WTC11 (cell line): ENCODE results near the gene CFAP57. TPM values are rescaled to one million over a fixed set of nuclear protein-coding genes. Genes with fewer than 3 reads are reported as not detected.

Source experiments
- AR ChIP-seq: fragments of 250-450 bp; sonication (Bioruptor Pico); IDR thresholded peaks from 2 replicates; pipeline ENCODE4 v1.9.0; 2021; ENCODE audit warnings: mild to moderate bottlenecking
- ATF2 ChIP-seq: sonication (generic); formaldehyde crosslinking; IDR thresholded peaks from 2 replicates; pipeline ENCODE4 v1.8.1; 2022; ENCODE audit warnings: low read depth, missing genetic modification reagents, borderline replicate concordance
- CDX4 ChIP-seq: fragments of 250-450 bp; sonication (Bioruptor Pico); IDR thresholded peaks from 2 replicates; pipeline ENCODE4 v1.9.0; 2021; ENCODE audit warnings: moderate library complexity, mild to moderate bottlenecking, inconsistent platforms, borderline replicate concordance
- E2F4 ChIP-seq: sonication (generic); formaldehyde crosslinking; IDR thresholded peaks from 2 replicates; pipeline ENCODE4 v1.8.1; 2022; ENCODE audit warnings: low read depth, mild to moderate bottlenecking, moderate library complexity, missing genetic modification reagents, borderline replicate concordance
- ESRRA ChIP-seq: sonication (generic); formaldehyde crosslinking; IDR thresholded peaks from 2 replicates; pipeline ENCODE4 v1.8.1; 2022; ENCODE audit warnings: mild to moderate bottlenecking, missing genetic modification reagents, borderline replicate concordance
- KAT7 ChIP-seq: sonication (generic); formaldehyde crosslinking; IDR thresholded peaks from 2 replicates; pipeline ENCODE4 v1.8.1; 2023; ENCODE audit warnings: missing genetic modification reagents, mild to moderate bottlenecking, borderline replicate concordance
- PRDM15 ChIP-seq: sonication (generic); formaldehyde crosslinking; IDR thresholded peaks from 2 replicates; pipeline ENCODE4 v1.8.0; 2022; ENCODE audit warnings: missing genetic modification reagents
- USF2 ChIP-seq: sonication (generic); formaldehyde crosslinking; IDR thresholded peaks from 2 replicates; pipeline ENCODE4 v1.8.1; 2023; ENCODE audit warnings: mild to moderate bottlenecking, missing genetic modification reagents, moderate library complexity
- ZNF317 ChIP-seq: sonication (generic); formaldehyde crosslinking; IDR thresholded peaks from 2 replicates; pipeline ENCODE4 v1.8.1; 2023; ENCODE audit warnings: low read depth, mild to moderate bottlenecking, moderate library complexity, missing genetic modification reagents, borderline replicate concordance
- ZNF416 ChIP-seq: fragments of 250-450 bp; sonication (Bioruptor Pico); IDR thresholded peaks from 2 replicates; pipeline ENCODE4 v1.9.0; 2021; ENCODE audit warnings: mild to moderate bottlenecking, inconsistent platforms
- total RNA-seq: library from RNA; stranded (reverse); gene quantifications from 3 replicates; pipeline ENCODE4 v1.2.3, GENCODE V29; 2021
- TF ChIP-seq, protein P1 (sequence below): sonication (generic); formaldehyde crosslinking; IDR thresholded peaks from 2 replicates; pipeline ENCODE4 v1.8.0; 2023; ENCODE audit warnings: missing genetic modification reagents, mild to moderate bottlenecking, borderline replicate concordance
- TF ChIP-seq, protein P2 (sequence below): fragments of 250-450 bp; sonication (Bioruptor Pico); IDR thresholded peaks from 2 replicates; pipeline ENCODE4 v2.1.2; 2022; ENCODE audit warnings: mild to moderate bottlenecking, moderate library complexity
- TF ChIP-seq, protein P3 (sequence below): fragments of 200-600 bp; IDR thresholded peaks from 2 replicates; pipeline ENCODE4 v1.8.0; 2022; ENCODE audit warnings: antibody characterized with exemption

Gene CFAP57
- total RNA-seq, 1 experiment from 2014 or later = 0.42 TPM

GRCh38 chr1:43194509-43194908 is 22.4 kb downstream of the CFAP57 start (continued):
- TF ChIP-seq PRDM15 (CRISPR knock-in tag) (no peak), ZNF317 (CRISPR knock-in tag) (no peak), E2F4 (CRISPR knock-in tag) (no peak), CDX4 (CRISPR knock-in tag) (no peak), USF2 (CRISPR knock-in tag) (no peak), ATF2 (no peak), ZNF416 (CRISPR knock-in tag) (no peak), AR (no peak), KAT7 (CRISPR knock-in tag) (no peak), ESRRA (CRISPR knock-in tag) (no peak)
- TF ChIP-seq, protein P1, sequence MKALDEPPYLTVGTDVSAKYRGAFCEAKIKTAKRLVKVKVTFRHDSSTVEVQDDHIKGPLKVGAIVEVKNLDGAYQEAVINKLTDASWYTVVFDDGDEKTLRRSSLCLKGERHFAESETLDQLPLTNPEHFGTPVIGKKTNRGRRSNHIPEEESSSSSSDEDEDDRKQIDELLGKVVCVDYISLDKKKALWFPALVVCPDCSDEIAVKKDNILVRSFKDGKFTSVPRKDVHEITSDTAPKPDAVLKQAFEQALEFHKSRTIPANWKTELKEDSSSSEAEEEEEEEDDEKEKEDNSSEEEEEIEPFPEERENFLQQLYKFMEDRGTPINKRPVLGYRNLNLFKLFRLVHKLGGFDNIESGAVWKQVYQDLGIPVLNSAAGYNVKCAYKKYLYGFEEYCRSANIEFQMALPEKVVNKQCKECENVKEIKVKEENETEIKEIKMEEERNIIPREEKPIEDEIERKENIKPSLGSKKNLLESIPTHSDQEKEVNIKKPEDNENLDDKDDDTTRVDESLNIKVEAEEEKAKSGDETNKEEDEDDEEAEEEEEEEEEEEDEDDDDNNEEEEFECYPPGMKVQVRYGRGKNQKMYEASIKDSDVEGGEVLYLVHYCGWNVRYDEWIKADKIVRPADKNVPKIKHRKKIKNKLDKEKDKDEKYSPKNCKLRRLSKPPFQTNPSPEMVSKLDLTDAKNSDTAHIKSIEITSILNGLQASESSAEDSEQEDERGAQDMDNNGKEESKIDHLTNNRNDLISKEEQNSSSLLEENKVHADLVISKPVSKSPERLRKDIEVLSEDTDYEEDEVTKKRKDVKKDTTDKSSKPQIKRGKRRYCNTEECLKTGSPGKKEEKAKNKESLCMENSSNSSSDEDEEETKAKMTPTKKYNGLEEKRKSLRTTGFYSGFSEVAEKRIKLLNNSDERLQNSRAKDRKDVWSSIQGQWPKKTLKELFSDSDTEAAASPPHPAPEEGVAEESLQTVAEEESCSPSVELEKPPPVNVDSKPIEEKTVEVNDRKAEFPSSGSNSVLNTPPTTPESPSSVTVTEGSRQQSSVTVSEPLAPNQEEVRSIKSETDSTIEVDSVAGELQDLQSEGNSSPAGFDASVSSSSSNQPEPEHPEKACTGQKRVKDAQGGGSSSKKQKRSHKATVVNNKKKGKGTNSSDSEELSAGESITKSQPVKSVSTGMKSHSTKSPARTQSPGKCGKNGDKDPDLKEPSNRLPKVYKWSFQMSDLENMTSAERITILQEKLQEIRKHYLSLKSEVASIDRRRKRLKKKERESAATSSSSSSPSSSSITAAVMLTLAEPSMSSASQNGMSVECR (CRISPR knock-in tag) = no peak
- TF ChIP-seq, protein P2, sequence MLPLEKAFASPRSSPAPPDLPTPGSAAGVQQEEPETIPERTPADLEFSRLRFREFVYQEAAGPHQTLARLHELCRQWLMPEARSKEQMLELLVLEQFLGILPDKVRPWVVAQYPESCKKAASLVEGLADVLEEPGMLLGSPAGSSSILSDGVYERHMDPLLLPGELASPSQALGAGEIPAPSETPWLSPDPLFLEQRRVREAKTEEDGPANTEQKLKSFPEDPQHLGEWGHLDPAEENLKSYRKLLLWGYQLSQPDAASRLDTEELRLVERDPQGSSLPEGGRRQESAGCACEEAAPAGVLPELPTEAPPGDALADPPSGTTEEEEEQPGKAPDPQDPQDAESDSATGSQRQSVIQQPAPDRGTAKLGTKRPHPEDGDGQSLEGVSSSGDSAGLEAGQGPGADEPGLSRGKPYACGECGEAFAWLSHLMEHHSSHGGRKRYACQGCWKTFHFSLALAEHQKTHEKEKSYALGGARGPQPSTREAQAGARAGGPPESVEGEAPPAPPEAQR (CRISPR knock-in tag) = no peak
- TF ChIP-seq, protein P3, sequence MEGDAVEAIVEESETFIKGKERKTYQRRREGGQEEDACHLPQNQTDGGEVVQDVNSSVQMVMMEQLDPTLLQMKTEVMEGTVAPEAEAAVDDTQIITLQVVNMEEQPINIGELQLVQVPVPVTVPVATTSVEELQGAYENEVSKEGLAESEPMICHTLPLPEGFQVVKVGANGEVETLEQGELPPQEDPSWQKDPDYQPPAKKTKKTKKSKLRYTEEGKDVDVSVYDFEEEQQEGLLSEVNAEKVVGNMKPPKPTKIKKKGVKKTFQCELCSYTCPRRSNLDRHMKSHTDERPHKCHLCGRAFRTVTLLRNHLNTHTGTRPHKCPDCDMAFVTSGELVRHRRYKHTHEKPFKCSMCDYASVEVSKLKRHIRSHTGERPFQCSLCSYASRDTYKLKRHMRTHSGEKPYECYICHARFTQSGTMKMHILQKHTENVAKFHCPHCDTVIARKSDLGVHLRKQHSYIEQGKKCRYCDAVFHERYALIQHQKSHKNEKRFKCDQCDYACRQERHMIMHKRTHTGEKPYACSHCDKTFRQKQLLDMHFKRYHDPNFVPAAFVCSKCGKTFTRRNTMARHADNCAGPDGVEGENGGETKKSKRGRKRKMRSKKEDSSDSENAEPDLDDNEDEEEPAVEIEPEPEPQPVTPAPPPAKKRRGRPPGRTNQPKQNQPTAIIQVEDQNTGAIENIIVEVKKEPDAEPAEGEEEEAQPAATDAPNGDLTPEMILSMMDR = no peak
